ENCODE results near the gene VIPR2.

DNA sequence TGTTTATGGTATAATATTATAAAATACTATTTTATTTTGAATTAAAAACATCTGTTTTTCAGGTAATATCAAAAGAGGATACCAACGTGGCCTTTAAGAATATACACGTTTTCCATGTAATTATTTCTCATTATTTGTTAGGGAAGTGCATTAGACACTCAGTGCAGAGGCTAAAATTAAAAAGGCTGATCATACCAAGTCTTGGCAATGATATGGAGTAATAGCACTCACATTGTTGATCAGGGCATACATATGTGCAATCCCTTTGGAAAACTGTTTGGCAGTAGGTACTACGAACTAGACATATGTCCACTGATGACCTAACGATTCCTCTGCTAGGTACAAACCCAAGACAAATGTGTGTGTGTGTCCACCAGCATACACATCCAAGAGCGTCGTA lies 20.7 kb upstream of the VIPR2 start:
- TF ChIP-seq, protein P1, sequence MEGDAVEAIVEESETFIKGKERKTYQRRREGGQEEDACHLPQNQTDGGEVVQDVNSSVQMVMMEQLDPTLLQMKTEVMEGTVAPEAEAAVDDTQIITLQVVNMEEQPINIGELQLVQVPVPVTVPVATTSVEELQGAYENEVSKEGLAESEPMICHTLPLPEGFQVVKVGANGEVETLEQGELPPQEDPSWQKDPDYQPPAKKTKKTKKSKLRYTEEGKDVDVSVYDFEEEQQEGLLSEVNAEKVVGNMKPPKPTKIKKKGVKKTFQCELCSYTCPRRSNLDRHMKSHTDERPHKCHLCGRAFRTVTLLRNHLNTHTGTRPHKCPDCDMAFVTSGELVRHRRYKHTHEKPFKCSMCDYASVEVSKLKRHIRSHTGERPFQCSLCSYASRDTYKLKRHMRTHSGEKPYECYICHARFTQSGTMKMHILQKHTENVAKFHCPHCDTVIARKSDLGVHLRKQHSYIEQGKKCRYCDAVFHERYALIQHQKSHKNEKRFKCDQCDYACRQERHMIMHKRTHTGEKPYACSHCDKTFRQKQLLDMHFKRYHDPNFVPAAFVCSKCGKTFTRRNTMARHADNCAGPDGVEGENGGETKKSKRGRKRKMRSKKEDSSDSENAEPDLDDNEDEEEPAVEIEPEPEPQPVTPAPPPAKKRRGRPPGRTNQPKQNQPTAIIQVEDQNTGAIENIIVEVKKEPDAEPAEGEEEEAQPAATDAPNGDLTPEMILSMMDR (IDR thresholded peaks at IDR 0.05), result no peak
- no peak for TF ChIP-seq POLR2A (IDR thresholded peaks at IDR 0.05)
- TF ChIP-seq POLR2AphosphoS5 (IDR thresholded peaks at IDR 0.05), result no peak
- no peak for TF ChIP-seq EP300 (IDR thresholded peaks at IDR 0.05)

All from suprapubic skin (tissue), 4 donors.